ENCODE measurements around the gene HTRA3.
A peak's percentile ranks its signal among the peaks of the same experiment; 100 is the strongest.

HTRA3 gene

DNA sequence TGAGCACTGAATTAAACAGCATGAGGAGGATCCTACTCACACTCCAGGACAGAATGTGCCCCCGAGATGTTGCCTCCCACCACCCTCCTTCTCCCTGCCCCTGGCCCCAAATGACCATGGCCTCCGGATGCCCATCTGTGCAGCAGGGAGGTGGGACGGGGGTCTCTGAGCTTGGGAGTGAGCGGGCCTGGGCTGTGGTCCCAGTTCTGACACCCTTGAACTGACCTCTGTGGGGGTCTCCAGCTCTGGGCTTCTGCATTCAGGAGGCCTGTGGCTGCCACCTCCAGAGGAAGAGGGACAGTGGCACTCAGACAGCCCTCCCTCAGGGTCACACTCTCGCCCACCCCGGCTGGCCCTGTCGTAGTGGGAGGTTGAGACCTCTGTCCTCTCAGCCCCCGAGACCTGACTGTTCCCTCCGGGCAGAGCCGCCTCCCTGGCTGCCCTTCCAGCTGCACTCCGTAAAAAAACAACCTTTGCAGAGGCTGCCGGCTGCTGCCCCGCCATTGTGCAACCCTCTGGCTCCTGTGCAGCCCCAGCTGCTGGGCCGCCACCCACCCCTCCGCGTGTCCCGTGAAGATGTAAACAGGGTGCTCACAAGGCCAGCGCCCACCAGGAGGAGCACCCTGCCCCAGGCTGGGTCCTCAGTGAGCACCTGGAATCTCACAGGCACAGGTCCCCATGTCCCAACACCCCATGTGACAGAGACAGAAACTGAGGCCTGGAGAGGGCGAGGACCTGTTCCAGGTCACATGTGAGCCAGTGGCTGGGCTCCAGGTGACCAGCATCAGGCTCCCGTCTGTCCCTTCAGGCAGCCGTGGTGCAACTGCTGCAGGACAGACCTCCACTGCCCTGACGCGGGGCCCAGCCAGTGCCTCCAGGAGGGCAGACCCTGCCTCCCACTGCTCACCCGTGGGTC lies 39.6 kb downstream of the HTRA3 start:
- Histone ChIP-seq H3K4me3 (ENCODE audit: low read length in 2 of 2) (peak overlapping the region in 1 of 2 donors; percentile 29), H3K9ac (ENCODE audit: low read length in 2 of 2) (no peak overlapping the region)

GRCh38 chr4:8310306-8310705 lies 40.8 kb downstream of the HTRA3 start:
- no peaks in the 10 kb centered on the region for H3K27me3 ChIP-seq (ENCODE audit: control insufficient read depth in 1 of 2, insufficient read depth in 2 of 2, low read length in 2 of 2)
- H3K9me3 ChIP-seq (ENCODE audit: control insufficient read depth in 2 of 2, low read length in 2 of 2): no peaks in the 10 kb centered on the region
- H3K4me1 ChIP-seq (ENCODE audit: control insufficient read depth, insufficient read depth, low read length): peaks cover 36% of the 10 kb centered on the region
- H3K9ac ChIP-seq (ENCODE audit: low read length in 2 of 2): no peak overlapping the region
- no peak overlapping the region for H3K4me3 ChIP-seq (ENCODE audit: low read length in 2 of 2)
- H3K36me3 ChIP-seq (ENCODE audit: control insufficient read depth in 2 of 2, insufficient read depth in 2 of 2, low read length in 2 of 2): no peaks in the 10 kb centered on the region
- no peak overlapping the region for H3K27ac ChIP-seq (ENCODE audit: low read length)

More for the DNA sequence above, 39.6 kb downstream of the HTRA3 start:
- no peaks in the 10 kb centered on the region for H3K9me3 ChIP-seq (ENCODE audit: control insufficient read depth in 2 of 2, low read length in 2 of 2)
- no peak overlapping the region for H3K27ac ChIP-seq (ENCODE audit: low read length)
- H3K4me1 ChIP-seq (ENCODE audit: control insufficient read depth, insufficient read depth, low read length): peaks cover 34% of the 10 kb centered on the region
- H3K27me3 ChIP-seq (ENCODE audit: control insufficient read depth in 1 of 2, insufficient read depth in 2 of 2, low read length in 2 of 2): no peaks in the 10 kb centered on the region
- H3K36me3 ChIP-seq (ENCODE audit: control insufficient read depth in 2 of 2, insufficient read depth in 2 of 2, low read length in 2 of 2): peaks cover 0 to 3% of the 10 kb centered on the region in 2 donors

DNA sequence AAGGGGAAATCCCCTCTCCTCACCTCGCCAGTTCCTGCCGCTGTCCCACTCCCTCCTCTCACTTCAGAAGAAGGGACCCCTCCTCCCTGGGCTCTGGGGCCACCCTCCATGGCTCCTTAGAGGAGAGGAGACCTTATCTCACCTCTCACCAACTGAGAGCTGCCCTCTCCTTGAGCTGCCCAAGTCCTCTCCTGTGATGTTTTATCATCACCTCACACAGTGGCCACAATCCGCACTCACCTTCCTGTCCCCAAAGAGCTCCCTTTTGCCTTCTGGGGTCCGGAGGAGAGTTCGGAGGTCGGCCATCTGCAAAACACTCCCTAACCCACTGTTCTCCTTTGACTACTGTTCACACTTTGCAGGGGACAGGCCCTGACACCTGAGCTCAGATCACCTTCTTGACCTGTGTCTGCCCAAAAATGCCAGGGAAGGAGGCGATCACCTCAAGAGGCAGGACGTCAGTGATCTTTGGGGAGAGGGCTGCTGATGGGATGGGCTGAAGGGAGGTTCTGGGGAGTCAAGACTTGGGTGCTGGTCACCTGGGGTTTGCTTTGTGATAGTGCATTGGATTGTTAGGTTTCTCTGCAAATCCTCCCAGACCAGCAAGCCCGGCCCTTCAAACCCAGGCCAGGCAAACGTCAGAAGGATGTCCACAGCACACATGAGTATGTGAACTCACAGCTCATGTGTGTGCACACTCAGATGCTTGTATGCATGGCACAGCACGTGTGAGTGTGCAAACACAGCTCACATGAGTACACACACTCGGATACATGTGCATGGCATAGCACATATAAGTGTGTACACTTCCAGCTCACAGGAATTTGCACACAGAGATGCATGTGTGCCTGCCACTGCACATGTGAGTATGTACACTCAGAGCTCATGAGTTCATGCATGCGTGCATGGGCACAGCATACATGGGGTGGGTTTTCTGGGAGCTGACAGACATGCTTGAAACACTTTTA lies 41.8 kb downstream of the HTRA3 start:
- Histone ChIP-seq H3K9me3 (ENCODE audit: control insufficient read depth in 2 of 2, low read length in 2 of 2) (no peaks in the 10 kb centered on the region), H3K27ac (ENCODE audit: low read length) (no peak overlapping the region), H3K9ac (ENCODE audit: low read length in 2 of 2) (no peak overlapping the region), H3K4me3 (ENCODE audit: low read length in 2 of 2) (no peak overlapping the region), H3K36me3 (ENCODE audit: control insufficient read depth in 2 of 2, insufficient read depth in 2 of 2, low read length in 2 of 2) (no peaks in the 10 kb centered on the region), H3K27me3 (ENCODE audit: control insufficient read depth in 1 of 2, insufficient read depth in 2 of 2, low read length in 2 of 2) (no peaks in the 10 kb centered on the region), H3K4me1 (ENCODE audit: control insufficient read depth, insufficient read depth, low read length) (peaks cover 40% of the 10 kb centered on the region)

DNA sequence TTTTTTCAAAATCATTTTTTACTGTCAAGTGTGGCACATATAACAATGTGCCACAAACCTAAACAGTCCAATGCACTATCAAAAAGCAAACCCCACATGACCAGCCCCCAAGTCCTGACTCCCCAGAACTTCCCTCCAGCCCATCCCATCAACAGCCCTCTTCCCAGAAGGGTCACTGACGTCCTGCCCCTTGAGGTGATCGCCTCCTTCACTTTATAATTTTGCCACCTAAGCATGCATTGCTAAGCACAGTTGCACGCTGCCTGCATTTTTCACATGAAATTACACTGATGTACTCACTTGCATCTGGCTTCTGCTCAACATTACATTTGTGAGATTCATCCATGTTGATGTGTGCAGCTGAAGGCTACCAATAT lies 42.5 kb downstream of the HTRA3 start:
- no peaks in the 10 kb centered on the region for H3K9me3 ChIP-seq (ENCODE audit: control insufficient read depth in 2 of 2, low read length in 2 of 2)
- H3K4me1 ChIP-seq (ENCODE audit: control insufficient read depth, insufficient read depth, low read length): peaks cover 40% of the 10 kb centered on the region
- no peaks in the 10 kb centered on the region for H3K27me3 ChIP-seq (ENCODE audit: control insufficient read depth in 1 of 2, insufficient read depth in 2 of 2, low read length in 2 of 2)
- no peak overlapping the region for H3K4me3 ChIP-seq (ENCODE audit: low read length in 2 of 2)
- H3K36me3 ChIP-seq (ENCODE audit: control insufficient read depth in 2 of 2, insufficient read depth in 2 of 2, low read length in 2 of 2): no peaks in the 10 kb centered on the region
- H3K9ac ChIP-seq (ENCODE audit: low read length in 2 of 2): no peak overlapping the region
- no peak overlapping the region for H3K27ac ChIP-seq (ENCODE audit: low read length)

DNA sequence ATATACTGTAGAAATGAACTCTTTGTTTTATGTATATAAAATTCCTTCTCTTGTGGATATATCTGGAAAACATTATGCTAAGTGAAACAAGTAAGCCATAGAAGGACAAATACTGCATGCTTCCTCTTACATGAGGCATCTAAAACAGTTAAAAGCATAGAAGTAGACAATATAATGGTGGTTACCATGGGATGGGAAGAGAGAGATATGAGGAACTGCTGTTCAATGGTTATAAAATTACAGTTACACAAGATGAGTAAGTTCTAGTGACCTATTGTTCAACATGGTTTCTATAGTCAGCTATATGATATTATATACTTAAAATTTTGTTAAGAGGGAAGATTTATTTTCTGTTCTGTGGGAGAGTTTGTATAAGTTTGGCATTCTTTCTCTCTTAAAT lies 43.4 kb downstream of the HTRA3 start:
- H3K9ac ChIP-seq (ENCODE audit: low read length in 2 of 2): no peak overlapping the region
- no peaks in the 10 kb centered on the region for H3K9me3 ChIP-seq (ENCODE audit: control insufficient read depth in 2 of 2, low read length in 2 of 2)
- H3K27me3 ChIP-seq (ENCODE audit: control insufficient read depth in 1 of 2, insufficient read depth in 2 of 2, low read length in 2 of 2): no peaks in the 10 kb centered on the region
- peaks cover 36% of the 10 kb centered on the region for H3K4me1 ChIP-seq (ENCODE audit: control insufficient read depth, insufficient read depth, low read length)
- no peaks in the 10 kb centered on the region for H3K36me3 ChIP-seq (ENCODE audit: control insufficient read depth in 2 of 2, insufficient read depth in 2 of 2, low read length in 2 of 2)
- no peak overlapping the region for H3K27ac ChIP-seq (ENCODE audit: low read length)
- no peak overlapping the region for H3K4me3 ChIP-seq (ENCODE audit: low read length in 2 of 2)

GRCh38 chr4:8314691-8315255 lies 45.2 kb downstream of the HTRA3 start:
- no peaks in the 10 kb centered on the region for H3K36me3 ChIP-seq (ENCODE audit: control insufficient read depth in 2 of 2, insufficient read depth in 2 of 2, low read length in 2 of 2)
- no peak overlapping the region for H3K9ac ChIP-seq (ENCODE audit: low read length in 2 of 2)
- H3K9me3 ChIP-seq (ENCODE audit: control insufficient read depth in 2 of 2, low read length in 2 of 2): no peaks in the 10 kb centered on the region
- peaks cover 33% of the 10 kb centered on the region for H3K4me1 ChIP-seq (ENCODE audit: control insufficient read depth, insufficient read depth, low read length)
- no peaks in the 10 kb centered on the region for H3K27me3 ChIP-seq (ENCODE audit: control insufficient read depth in 1 of 2, insufficient read depth in 2 of 2, low read length in 2 of 2)
- no peak overlapping the region for H3K27ac ChIP-seq (ENCODE audit: low read length)
- no peak overlapping the region for H3K4me3 ChIP-seq (ENCODE audit: low read length in 2 of 2)

DNA sequence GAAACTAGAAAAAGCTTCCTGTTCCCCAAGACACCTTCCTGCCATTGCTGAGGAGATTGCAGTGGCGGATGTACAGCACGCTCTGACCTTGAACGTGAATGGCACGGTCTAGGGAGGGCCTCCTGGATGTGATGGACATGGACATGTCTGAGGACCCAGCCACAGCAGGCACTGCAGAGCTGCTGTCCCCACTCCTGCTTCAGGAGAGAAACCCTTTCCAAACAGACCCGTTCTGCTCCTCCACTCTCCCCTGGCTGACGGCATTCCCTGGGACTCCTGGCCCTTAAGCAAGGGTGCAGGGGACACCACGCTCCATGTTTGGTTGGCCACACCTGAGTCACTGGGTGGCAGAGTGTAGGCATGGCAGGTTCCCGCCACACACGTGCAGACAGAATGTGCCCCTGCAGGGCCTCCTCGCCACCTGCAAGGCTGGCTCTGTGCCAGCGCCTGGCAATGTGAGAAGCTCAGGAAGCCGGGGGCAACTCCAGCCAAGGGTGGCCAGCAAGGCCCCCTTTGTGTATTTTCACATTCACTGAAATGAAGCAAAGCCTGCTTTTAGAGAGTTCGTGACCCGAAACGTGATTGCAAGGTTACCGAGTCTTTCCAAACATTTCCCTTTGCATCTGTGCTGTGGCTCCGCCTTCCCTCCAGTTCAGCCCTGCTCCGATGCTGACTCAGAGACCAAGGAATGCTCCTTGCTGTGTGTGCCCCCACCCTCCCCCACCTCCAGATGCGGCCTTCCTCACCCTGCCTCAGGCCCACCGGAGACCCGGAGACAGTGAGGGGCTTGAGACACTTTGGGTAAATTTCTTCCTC lies 46.1 kb downstream of the HTRA3 start:
- Histone ChIP-seq H3K27me3 (ENCODE audit: control insufficient read depth in 1 of 2, insufficient read depth in 2 of 2, low read length in 2 of 2) (no peaks in the 10 kb centered on the region), H3K9me3 (ENCODE audit: control insufficient read depth in 2 of 2, low read length in 2 of 2) (no peaks in the 10 kb centered on the region), H3K4me3 (ENCODE audit: low read length in 2 of 2) (peak overlapping the region; percentile 17 to 52), H3K4me1 (ENCODE audit: control insufficient read depth, insufficient read depth, low read length) (peaks cover 36% of the 10 kb centered on the region), H3K9ac (ENCODE audit: low read length in 2 of 2) (no peak overlapping the region), H3K36me3 (ENCODE audit: control insufficient read depth in 2 of 2, insufficient read depth in 2 of 2, low read length in 2 of 2) (no peaks in the 10 kb centered on the region), H3K27ac (ENCODE audit: low read length) (peak overlapping the region; percentile 41)

DNA sequence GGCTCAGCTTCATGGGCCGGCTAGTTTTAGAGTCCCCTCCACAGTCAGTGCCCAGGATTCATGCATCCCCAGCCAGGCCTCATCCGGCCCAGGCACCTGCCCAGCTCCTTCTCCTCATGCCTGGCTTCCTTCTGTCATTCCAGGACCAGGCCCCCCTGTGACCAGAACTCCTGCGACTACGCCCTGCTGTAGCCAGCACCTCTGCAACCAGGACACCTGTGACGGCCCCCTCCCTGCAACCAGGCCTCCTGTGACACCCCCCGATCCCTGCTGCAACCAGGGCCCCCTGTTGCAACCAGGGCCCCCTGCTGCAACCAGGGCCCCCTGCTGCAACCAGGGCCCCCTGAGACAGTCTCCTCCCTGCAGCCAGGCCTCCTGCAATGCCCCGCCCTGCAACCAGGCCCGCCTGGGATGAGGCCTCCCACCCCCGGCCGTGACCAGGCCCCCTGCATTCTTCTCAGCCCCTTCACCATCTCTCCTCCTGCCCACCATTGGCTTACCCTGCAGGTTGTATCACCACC lies 46.8 kb downstream of the HTRA3 start:
- H3K9me3 ChIP-seq (ENCODE audit: control insufficient read depth in 2 of 2, low read length in 2 of 2): no peaks in the 10 kb centered on the region
- H3K27ac ChIP-seq (ENCODE audit: low read length): peak overlapping the region; percentile 41
- no peaks in the 10 kb centered on the region for H3K27me3 ChIP-seq (ENCODE audit: control insufficient read depth in 1 of 2, insufficient read depth in 2 of 2, low read length in 2 of 2)
- H3K4me3 ChIP-seq (ENCODE audit: low read length in 2 of 2): peak overlapping the region in 1 of 2 donors; percentile 52
- no peak overlapping the region for H3K9ac ChIP-seq (ENCODE audit: low read length in 2 of 2)
- peaks cover 39% of the 10 kb centered on the region for H3K4me1 ChIP-seq (ENCODE audit: control insufficient read depth, insufficient read depth, low read length)
- H3K36me3 ChIP-seq (ENCODE audit: control insufficient read depth in 2 of 2, insufficient read depth in 2 of 2, low read length in 2 of 2): no peaks in the 10 kb centered on the region

DNA sequence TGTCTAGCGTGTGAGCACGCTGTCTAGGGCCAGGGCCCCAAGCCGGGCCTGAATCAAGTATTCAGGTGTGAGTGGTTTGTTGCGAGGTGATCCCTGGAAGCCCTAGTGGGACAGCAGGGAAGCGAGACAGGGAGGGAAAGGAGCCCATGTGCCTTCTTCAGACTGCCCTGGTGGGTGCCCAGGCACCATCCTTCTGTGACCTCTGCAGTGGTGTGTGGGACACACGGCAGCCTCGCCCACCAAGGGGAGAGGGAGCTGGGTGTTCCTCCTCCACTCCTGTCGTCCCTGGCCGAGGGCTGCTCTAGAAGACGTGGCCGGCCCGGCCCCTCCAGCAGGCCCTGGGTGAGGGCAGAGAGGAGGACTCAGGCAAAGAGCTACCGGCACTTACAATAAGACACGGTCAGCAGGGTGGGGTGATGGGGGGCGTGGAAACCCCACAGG lies 47.4 kb downstream of the HTRA3 start:
- Histone ChIP-seq H3K9me3 (ENCODE audit: control insufficient read depth in 2 of 2, low read length in 2 of 2) (no peaks in the 10 kb centered on the region), H3K27me3 (ENCODE audit: control insufficient read depth in 1 of 2, insufficient read depth in 2 of 2, low read length in 2 of 2) (no peaks in the 10 kb centered on the region), H3K36me3 (ENCODE audit: control insufficient read depth in 2 of 2, insufficient read depth in 2 of 2, low read length in 2 of 2) (no peaks in the 10 kb centered on the region), H3K9ac (ENCODE audit: low read length in 2 of 2) (no peak overlapping the region), H3K4me3 (ENCODE audit: low read length in 2 of 2) (no peak overlapping the region), H3K4me1 (ENCODE audit: control insufficient read depth, insufficient read depth, low read length) (peaks cover 39% of the 10 kb centered on the region), H3K27ac (ENCODE audit: low read length) (peak overlapping the region; percentile 41)

DNA sequence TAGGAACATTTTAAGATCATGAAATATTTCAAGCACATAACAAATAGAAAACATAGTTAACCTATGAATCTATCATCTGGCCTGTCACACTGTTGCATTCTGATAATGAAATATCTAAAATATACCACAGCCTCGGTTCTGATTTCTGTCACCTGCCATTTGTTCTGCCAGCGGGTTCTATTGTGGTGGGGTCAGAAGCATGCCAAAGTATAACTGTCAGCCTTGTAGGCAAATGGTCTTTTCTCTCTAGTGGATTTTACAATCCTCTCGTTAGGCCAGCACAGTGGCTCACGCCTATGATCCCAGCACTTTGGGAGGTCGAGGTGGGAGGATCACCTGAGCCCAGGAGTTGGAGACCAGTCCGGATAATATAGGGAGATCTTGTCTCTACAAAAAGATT lies 47.9 kb downstream of the HTRA3 start:
- H3K27me3 ChIP-seq (ENCODE audit: control insufficient read depth in 1 of 2, insufficient read depth in 2 of 2, low read length in 2 of 2): no peaks in the 10 kb centered on the region

More for the DNA sequence above, 47.9 kb downstream of the HTRA3 start:
- Histone ChIP-seq H3K9ac (ENCODE audit: low read length in 2 of 2) (no peak overlapping the region), H3K36me3 (ENCODE audit: control insufficient read depth in 2 of 2, insufficient read depth in 2 of 2, low read length in 2 of 2) (no peaks in the 10 kb centered on the region), H3K4me1 (ENCODE audit: control insufficient read depth, insufficient read depth, low read length) (peaks cover 43% of the 10 kb centered on the region), H3K9me3 (ENCODE audit: control insufficient read depth in 2 of 2, low read length in 2 of 2) (no peaks in the 10 kb centered on the region), H3K27ac (ENCODE audit: low read length) (no peak overlapping the region), H3K4me3 (ENCODE audit: low read length in 2 of 2) (no peak overlapping the region)

Data from stomach smooth muscle (tissue), 2 donors.